IPS DF 4.7 (cell line): ENCODE measurements around the gene DSC2.
"Not testable (repeated sequence)": the region's sequence is repeated elsewhere in the genome, so short reads cannot be mapped to it uniquely, and the experiment has no call there.

Experiments
- DNase-seq: peaks from one replicate; pipeline ENCODE4 v3.0.0-alpha.2; 2013; ENCODE audit warnings: low spot score; ENCODE audit errors: extremely low read depth

The DSC2 gene

DNA sequence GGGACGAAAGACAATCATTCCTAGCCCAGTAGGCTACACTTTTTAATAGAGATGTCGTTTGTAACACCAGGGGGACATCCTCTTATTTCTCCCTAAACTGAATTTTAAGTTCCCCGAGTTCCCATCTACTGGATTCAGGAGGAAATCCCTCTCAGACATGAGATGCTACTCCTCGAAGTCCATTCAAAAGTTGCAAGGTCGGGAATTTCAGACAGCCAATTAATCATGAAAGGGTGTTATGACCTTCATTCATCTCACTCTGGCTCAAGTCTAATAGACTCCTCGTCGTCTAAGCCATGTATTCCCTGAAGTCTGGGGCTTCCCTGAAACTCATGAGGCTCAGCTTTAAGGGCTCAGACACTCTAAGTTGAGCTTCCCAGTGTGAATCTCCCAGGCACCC lies 58.5 kb downstream of the DSC2 start:
- DNase-seq: no peak

DNA sequence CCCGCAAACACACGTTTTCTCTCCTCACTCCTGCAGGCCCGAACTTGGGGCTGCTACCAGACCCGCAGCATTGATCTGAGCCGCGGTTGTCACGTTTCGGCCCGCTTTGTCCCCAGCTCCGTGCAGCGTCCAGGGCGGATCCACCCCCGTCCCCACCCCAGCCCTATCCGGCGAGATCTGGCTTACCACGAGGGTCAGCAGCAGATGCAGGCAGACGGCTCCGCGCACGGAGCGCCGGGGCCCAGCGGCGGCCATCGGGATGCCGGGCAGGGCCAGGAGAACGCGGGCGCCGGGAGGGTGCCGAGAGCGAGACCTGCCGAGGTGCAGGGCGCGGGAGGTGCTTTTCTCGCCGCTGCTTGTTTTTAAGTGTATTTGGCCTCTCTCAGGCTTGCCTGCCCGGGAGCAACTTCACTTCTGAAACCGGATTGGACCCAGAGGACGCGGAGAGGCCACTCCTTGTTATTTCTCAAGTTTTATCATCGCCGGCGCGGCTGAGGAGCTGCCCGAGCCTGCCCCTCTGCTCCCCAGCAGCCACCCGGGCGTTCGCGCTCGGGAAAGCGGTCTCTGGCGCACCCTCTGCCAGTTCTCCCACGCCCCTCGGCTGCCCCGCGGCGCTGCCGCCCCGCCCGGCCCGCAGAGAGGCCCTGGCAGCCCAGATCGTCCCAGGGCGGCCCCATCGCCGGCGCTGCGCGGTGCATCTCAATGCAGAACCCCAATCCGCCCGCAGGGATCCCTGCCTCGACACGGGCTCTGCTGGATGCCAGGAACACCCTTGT lies 59.6 kb downstream of the DSC2 start, which contains the start of gene DSC3:
DSC3 (minus strand) TSS at position 337 of the 776 bp plus-strand sequence; CDS start at position 255, 82 bp downstream.
- DNase-seq: no peak

- no peak for DNase-seq
These were observed 60.2 kb downstream of the DSC2 start for GRCh38 chr18:31042084-31042405.

DNA sequence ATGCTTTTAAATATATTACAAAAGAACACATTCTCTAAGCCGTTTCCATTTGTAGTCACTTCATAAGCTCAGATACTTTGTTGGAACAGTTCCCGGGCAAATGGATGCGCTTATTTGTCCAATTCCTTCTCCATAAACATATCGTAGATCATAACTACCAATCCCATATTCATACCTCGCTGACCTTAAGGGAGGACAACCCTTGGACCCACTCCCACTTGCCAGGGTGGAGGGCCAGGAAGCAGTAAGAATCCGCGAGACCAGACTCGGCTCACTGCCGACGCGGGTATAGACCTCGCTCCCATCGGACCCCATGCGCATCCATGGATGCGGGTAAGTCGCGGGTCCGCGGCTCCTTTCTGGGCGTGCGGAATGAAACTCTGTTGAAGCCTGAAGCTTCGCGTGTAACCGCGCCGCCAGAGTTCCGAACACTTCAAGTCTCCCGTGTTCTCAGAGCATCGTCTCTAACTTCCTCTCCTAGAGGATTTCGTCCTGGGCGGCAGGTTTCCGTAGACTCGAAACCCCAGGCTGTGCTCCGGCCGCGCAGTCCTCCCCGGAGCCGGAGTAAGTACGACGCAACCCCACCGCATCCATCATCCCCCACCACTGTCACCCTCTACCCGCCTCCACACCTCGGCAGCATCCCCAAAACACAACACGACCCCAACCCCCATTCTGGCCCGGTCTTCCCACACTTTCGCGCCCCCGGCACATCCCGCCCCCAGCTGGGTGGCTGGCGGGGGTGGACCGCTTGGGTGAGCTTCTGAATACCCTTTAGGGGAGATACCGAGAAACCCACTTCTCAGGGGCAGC lies 60.7 kb downstream of the DSC2 start:
- DNase-seq: no peak

- DNase-seq: no peak
These were observed 61.4 kb downstream of the DSC2 start for GRCh38 chr18:31040686-31041270.

- no peak for DNase-seq
These were observed 62.8 kb downstream of the DSC2 start for GRCh38 chr18:31039426-31039825.

- not testable (repeated sequence) for DNase-seq
These were observed 64.5 kb downstream of the DSC2 start for GRCh38 chr18:31037686-31038085.

- no peak for DNase-seq
These were observed 67.7 kb downstream of the DSC2 start for GRCh38 chr18:31034541-31034940.

DNA sequence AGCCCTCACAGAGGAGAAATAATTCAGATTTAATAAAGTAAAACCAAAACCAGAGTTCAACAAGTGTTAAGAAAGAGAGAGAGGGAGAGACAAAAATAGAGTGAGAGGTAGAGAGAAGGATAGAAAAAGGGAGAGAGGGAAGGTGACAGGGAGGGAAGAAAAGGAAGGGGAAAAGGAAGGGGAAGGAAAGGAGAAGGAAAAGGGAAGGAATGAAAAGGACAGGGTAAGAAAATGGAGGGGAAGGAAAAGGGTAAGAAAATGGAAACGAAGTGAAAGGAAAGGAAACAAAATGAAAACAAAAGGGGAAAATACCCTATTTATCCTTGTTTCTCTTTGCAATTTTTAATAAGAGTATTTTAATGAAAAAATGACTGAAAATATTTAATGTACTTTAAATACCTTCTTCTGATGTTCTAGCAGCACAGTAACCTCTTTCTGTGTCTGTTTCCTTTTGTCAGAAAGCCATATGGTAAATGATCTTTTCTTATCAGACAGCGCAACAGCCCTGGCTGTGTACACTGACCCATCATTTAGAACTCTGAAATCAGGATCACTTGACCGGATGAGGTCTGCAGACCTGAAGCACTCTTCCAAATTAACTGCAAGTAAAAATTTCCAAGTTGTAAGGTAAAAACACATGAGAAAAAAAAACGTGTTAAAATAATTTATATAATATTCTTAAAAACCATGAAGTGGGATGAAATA lies 71.5 kb downstream of the DSC2 start:
- no peak for DNase-seq

GRCh38 chr18:31015715-31016434 lies 86.3 kb downstream of the DSC2 start:
- DNase-seq: no peak

DNA sequence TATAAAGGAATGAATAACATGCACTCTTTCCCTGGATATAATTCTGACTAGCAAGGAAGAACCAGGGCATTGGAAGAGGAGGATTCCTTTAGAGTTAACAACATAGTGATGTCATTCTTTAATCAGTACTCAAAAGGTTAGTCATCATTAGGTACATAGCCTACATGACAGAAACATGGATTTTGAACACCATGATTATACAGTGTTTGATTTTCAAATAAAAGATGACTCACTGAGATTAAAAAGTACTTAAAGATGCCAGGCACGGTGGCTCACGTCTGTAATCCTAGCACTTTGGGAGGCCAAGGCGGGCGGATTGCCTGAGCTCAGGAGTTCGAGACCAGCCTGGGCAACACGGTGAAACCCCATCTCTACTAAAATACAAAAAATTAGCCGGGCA lies 90.8 kb downstream of the DSC2 start:
- not testable (repeated sequence) for DNase-seq

GRCh38 chr18:31010601-31011000 lies 91.6 kb downstream of the DSC2 start:
- DNase-seq: no peak
